Ectodermal cell (in vitro differentiated cells): ENCODE results near the gene PXMP2.

ENCODE experiments used
- H3K27ac ChIP-seq: 2 replicates; pipeline ENCODE4 v1.7.0; 2013; ENCODE audit warnings: mild to moderate bottlenecking, low read depth, low read length; ENCODE audit not compliant: insufficient read depth, poor library complexity, severe bottlenecking
- H3K27me3 ChIP-seq: 2 replicates; pipeline ENCODE4 v1.7.0; 2013; ENCODE audit warnings: mild to moderate bottlenecking, low read length; ENCODE audit not compliant: insufficient read depth, control insufficient read depth, poor library complexity, severe bottlenecking
- H3K36me3 ChIP-seq: one replicate; pipeline ENCODE4 v1.7.0; 2013; ENCODE audit warnings: low read length; ENCODE audit not compliant: control insufficient read depth, insufficient read depth
- H3K4me1 ChIP-seq: one replicate; pipeline ENCODE4 v1.7.0; 2013; ENCODE audit warnings: low read length; ENCODE audit not compliant: control insufficient read depth, insufficient read depth
- H3K4me3 ChIP-seq: 2 replicates; pipeline ENCODE4 v1.7.0; 2013; ENCODE audit warnings: low read depth, low read length, control low read depth; ENCODE audit not compliant: insufficient read depth
- H3K9me3 ChIP-seq: 2 replicates; pipeline ENCODE4 v1.7.0; 2013; ENCODE audit warnings: mild to moderate bottlenecking, low read length, moderate library complexity; ENCODE audit not compliant: control insufficient read depth
- WGBS, 2 experiments: methylation state at CpG; one replicate each; pipeline ENCODE4 v1.1.7; 2013; ENCODE audit warnings: missing lambda C conversion rate in 2 of 2; 5-methylcytosine and 5-hydroxymethylcytosine counted together

Gene PXMP2

DNA sequence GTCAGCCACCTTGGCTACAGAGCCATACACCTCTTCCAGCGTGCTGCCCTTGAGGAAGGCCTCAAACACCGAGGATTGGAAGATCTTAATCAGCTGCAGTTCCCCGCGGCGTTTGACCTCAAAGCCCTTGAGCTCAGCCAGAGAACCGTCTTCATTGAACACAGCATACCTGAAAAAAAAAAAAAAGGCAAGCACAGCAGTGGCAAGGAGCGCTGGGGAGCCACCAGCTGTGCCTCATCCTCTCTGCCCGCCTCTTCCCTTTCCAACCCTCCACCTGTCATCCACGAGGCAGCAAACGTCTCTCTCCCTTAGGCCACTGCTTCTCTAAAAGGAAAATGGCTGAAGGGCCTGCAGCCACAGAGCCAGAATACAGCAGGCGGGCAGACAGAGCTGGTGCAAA lies 26.4 kb upstream of the PXMP2 start:
- 95% methylated on average over 11 of the region's 11 CpGs for WGBS, 2 experiments
- H3K9me3 ChIP-seq = no peaks in the 10 kb centered on the region
- H3K4me3 ChIP-seq = no peak overlapping the region
- peaks cover 84% of the 10 kb centered on the region for H3K36me3 ChIP-seq
- H3K27me3 ChIP-seq = no peaks in the 10 kb centered on the region
- no peak overlapping the region for H3K27ac ChIP-seq
- H3K4me1 ChIP-seq = no peaks in the 10 kb centered on the region

DNA sequence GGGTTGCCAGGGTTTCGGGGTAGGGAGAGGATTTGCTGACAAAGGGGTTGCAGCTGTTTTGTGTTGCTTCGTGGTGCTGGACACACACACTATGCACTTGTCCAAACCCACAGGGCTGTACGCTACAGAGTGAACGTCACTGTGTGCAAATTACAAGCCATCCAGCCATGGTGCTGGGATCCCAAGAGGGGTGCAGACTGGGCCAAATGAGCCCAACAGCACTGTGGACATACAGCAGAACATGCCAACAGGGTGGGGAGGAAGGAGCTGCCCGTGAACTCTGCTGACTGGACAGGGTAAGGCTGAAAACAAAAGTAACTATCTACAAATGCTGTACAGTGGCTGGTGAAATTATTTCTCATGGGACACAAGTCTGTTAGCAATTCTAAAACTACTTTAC lies 25.4 kb upstream of the PXMP2 start:
- Histone ChIP-seq H3K27me3 (no peaks in the 10 kb centered on the region), H3K9me3 (no peaks in the 10 kb centered on the region), H3K4me3 (no peak overlapping the region), H3K4me1 (no peaks in the 10 kb centered on the region), H3K27ac (no peak overlapping the region), H3K36me3 (peaks cover 82% of the 10 kb centered on the region)
- 87 to 89% methylated on average over 5 of the region's 5 CpGs for WGBS, 2 experiments

DNA sequence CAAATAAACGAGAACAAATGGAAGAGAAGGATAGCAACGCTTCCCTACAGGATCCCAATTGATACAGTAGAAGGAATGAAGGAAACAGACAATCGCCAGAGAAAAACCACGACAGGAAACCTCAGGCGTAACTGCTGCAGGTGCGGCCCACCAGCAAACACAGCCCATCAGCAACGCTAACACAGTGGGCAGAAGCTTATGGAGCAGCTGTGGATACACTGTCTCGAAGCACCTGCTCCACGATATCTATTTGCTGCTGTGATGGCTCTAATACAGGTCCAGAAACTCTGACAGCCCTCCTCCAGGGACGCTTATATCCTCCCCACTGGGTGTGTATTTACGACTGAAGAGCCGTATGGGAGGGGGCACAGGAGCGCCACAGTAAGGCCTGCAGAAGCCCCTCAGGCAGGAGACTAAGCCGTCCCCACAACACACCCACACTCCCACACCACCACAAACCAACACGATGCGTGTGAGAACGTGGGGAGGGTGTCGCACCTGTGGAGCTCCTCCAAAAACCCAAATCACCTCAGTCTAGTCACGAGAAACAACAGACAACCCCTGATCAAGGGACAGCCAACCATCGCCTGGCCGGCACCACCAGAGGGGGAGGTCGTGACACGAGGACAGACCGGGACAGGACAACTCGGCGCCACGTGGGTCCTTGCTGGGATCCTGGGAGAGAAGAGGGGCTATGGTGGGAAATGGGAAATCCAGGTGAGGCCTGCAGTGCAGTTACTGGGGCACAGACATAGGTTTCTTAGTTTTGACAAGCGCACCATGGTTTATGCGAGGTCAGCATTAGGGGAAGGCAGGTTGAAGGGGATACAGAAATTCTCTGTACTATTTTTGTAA lies 24.3 kb upstream of the PXMP2 start:
- Histone ChIP-seq H3K9me3 (no peaks in the 10 kb centered on the region), H3K36me3 (peaks cover 82% of the 10 kb centered on the region), H3K4me1 (no peaks in the 10 kb centered on the region), H3K27me3 (no peaks in the 10 kb centered on the region), H3K27ac (no peak overlapping the region), H3K4me3 (no peak overlapping the region)
- WGBS, 2 experiments = 95 to 96% methylated on average over 29 of the region's 29 CpGs

DNA sequence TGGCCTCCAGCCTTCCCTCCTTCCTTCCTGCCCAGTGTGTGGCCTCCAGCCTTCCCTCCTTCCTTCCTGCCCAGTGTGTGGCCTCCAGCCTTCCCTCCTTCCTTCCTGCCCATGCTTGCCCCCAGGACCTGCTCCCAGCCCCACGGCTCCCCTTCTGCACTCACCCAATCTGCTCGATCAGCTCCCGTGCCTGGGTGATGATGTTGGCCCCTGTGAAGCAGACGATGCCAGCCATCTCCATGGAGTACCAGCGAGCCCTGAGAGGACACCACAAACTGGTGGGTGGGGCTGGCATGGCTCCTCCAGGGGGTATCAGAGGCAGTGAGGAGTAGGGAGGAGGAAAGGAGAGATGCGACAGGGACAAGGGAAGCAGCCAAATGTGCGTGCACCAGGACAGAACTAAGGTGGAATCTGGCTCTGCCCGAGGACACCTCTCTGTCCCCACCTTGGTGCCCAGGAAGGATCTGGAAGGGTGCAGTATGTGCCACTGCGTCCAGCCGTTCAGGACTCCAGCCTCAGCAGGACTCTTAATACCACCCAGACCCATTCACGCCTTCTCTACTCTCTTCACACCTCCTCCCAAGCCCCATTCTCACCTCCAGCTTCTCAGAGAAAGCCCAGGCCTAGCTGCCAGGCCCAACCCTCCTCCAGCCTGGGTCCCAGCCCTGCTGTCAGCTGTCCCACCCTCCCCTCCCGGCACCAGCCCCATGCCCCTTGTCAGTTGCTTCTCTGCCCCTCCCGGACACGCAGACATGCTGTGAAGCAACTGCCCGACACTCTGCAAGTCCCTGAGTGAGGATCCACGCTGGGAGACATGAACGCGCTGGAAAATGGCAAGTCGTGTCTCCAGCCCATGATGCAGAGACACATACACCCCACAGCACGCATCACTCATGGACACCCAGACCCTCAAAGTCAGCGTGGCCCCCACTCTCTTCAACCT lies 22.9 kb upstream of the PXMP2 start:
- Histone ChIP-seq H3K36me3 (peaks cover 82% of the 10 kb centered on the region), H3K27ac (no peak overlapping the region), H3K4me1 (no peaks in the 10 kb centered on the region), H3K9me3 (no peaks in the 10 kb centered on the region), H3K27me3 (no peaks in the 10 kb centered on the region), H3K4me3 (no peak overlapping the region)
- 95% methylated on average over 21 of the region's 21 CpGs for WGBS, 2 experiments

DNA sequence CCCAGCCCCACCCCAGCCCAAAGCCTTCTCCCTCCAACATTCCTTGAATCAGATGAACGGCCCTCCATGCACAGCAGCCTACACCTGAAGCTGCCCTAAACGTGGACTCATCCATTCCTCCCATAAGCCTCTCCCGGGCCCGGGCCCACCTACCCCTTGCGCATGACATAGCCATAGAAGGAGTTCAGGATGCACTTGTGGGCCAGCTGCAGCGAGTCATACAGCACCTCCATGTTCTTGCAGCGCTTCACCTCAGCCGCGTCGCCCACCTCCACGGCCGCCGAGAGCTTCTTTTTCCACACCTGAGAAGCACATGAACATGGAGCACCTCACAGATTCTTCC lies 22.3 kb upstream of the PXMP2 start:
- Histone ChIP-seq H3K27ac (no peak overlapping the region), H3K4me3 (no peak overlapping the region), H3K36me3 (peaks cover 79% of the 10 kb centered on the region), H3K27me3 (no peaks in the 10 kb centered on the region), H3K4me1 (no peaks in the 10 kb centered on the region), H3K9me3 (no peaks in the 10 kb centered on the region)
- WGBS, 2 experiments = 96% methylated on average over 13 of the region's 13 CpGs

DNA sequence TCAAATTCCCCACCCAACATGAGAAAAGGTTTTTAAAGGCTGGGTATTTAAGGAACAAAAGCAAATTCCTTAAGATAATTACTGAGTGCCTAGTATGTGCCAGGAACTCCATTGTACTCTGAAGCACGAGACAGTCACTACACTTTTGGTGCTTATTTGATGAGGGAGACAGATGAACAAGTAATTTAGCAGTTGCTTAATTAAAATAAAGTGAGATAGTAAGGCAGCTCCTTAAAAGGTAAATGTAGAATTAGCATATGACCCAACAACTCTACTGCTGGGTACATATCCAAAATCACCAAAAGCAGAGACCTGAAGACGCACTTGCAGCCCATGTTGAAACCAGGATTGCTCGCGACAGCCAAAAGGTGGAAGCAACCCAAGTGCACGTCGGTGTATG lies 21.6 kb upstream of the PXMP2 start:
- 89 to 94% methylated on average over 6 of the region's 6 CpGs for WGBS, 2 experiments
- Histone ChIP-seq H3K36me3 (peaks cover 72% of the 10 kb centered on the region), H3K4me3 (no peak overlapping the region), H3K27me3 (no peaks in the 10 kb centered on the region), H3K4me1 (no peaks in the 10 kb centered on the region), H3K9me3 (no peaks in the 10 kb centered on the region), H3K27ac (no peak overlapping the region)

DNA sequence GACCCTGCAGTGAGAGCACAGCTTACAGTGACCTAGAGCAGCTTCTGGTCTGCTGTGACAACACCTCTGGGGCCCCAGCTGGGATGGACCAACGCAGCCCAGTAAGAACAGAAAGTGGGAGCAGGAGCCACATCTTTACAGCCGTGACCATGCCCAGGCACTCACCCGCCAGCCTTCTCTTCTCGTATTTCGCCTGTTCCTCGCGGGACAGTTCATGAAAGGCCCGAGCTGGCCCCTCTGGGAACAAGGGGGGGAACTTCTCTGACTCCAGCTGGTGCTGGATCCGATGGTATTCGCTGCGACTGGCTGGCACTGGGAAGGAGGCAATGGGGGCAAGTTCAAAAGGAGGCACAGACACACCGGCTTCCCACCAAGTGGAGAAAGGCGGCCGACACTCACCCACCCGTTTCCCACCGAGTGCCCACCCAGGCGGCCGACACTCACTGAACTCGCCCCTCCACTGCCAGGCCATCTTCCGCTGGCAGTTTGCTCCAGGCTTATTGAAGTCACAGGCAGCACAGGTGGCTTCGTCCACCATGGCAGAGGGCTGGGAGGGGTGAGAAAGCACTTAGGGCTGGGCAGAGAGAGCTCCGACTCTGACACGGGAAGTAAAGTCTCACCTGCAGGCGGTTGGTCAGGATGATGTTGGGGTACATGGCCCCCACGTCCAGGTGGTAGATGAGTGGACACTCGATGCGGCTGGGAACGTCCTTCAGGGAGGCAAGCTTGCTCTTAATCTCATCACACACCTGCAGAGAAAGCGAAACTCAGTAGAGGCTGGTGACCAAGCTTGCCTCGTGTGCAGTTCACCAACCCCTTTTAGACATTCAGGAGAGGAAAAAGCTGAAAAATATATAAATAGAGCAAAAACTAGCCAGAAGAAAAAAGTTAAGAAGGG lies 18.9 kb upstream of the PXMP2 start:
- Histone ChIP-seq H3K27ac (no peak overlapping the region), H3K27me3 (no peaks in the 10 kb centered on the region), H3K9me3 (no peaks in the 10 kb centered on the region), H3K36me3 (peaks cover 63% of the 10 kb centered on the region), H3K4me3 (no peak overlapping the region), H3K4me1 (no peaks in the 10 kb centered on the region)
- WGBS, 2 experiments = 94 to 96% methylated on average over 30 of the region's 30 CpGs

DNA sequence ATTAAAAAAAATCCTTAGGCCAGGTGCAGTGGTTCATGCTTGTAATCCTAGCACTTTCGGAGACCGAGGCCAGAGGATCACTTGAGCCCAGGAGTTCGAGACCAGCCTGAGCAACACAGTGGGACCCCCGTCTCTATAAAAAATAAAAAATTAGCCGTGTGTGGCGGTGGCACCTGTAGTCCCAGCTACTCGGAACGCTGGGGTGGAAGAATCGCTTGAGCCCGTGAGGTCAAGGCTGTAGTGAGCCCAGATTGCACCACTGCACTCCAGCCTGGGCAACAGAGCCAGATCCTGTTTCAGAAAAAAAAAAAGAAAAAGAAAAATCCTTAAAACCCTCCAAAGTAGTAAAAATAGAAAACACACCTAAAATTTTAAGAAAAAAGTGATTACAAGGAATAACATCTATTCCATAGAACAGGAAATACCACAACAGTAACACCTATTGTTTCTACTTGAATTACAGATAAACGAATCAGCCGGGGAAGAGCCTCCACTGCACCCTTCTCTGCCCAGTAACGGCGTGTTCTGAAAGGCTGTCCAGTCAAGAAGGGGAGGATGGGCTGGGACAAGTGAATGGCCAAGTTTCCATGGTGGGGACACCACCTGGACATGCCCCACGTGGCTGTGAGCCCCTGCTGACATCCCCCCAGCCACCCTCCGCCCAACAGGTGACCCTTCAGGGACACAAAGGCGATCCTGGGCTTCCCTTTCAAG lies 18.1 kb upstream of the PXMP2 start:
- Histone ChIP-seq H3K27me3 (no peaks in the 10 kb centered on the region), H3K4me1 (no peaks in the 10 kb centered on the region), H3K36me3 (peaks cover 62% of the 10 kb centered on the region), H3K4me3 (no peak overlapping the region), H3K27ac (no peak overlapping the region), H3K9me3 (no peaks in the 10 kb centered on the region)
- WGBS, 2 experiments = 94 to 95% methylated on average over 17 of the region's 17 CpGs

DNA sequence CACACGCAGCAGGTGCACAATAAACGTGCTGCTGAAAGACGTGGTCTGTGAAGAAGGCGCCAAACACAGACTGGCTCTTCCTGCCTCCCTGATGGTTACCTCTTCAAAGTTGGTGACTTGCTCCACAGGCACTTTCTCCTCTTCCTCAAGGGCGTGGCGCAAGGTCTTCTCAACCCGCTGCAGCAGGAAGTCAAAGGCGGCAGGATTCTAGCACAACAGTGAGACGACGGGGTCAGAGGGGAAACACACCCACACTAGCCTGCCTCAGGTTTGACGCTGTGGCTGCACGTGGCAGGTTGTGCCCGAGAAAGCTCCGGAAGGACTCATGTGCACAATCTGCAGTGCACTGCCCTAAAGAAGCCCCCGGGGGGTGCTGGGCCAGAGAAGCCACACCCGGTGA lies 15.3 kb upstream of the PXMP2 start:
- H3K4me3 ChIP-seq = no peak overlapping the region
- no peaks in the 10 kb centered on the region for H3K27me3 ChIP-seq
- no peak overlapping the region for H3K27ac ChIP-seq
- H3K36me3 ChIP-seq = peaks cover 72% of the 10 kb centered on the region
- WGBS, 2 experiments = 92 to 93% methylated on average over 16 of the region's 16 CpGs
- no peaks in the 10 kb centered on the region for H3K9me3 ChIP-seq
- H3K4me1 ChIP-seq = no peaks in the 10 kb centered on the region
